GM03348 (cell line): ENCODE data around the gene RBM12.

ENCODE experiments used
- DNase-seq: peaks from one replicate; pipeline ENCODE4 v3.0.0; 2012; ENCODE audit warnings: low spot score

The RBM12 gene

DNA sequence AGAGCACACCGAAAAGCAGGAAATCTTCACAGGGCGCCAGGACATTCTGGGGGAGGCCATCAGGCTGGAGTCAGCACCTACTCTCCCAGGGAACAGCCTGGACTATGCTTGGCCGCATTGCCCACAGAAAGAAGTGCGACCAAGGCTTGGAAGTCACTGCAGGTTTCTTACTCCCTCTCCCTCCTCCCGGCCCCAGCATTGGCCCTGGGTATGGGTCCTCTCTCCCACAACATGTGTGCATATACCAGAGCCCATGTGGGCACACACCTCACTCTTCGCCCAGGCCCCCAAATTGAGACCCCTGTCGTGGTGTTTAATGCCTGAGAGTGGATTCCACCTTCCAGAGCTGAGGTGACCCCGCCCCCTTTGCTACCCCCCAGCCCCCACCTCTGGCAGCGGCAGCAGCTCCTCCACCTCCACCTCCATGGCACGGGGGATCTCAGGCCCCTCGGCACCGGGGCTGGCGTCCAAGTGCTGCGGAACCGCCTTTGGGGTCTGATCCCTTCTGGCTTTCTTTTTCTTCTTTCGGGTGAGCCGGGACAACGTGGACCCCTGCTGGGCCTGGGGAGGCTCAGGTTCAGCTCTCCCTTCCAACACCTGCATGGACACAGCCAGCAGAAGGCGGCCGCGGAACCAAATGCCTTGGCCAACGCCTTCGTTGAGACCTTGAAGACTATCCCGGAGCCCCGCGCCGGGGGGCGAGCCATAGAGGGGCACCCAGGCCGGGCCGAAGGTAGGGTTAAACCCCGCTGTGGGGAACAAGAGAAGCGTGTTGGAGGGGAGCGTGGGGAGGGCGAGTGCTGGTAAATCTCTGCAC is 64.3 kb downstream of the RBM12 start:
- peak; percentile 2 for DNase-seq

DNA sequence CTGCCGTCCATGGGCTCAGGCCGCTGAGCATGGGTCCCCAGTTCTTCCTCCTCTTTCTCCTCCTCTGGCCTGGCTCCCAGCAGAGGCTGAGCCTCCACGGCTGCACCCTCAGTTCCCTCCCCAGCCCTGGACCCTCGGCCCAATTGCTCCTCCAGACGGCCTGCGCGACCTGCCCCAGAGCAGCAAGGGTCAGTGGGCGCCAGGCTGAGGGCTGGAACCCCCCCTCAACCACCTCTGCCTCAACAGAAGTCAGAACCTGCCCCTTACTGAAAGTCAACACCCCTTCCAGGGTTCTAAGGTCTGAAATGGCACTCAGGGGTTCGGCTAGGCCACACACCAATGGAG is 65.0 kb downstream of the RBM12 start:
- DNase-seq, result no peak
